GM21825 (cell line): Measurements from ENCODE around the gene WNT9A.
"Not testable (repeated sequence)": the region's sequence is repeated elsewhere in the genome, so short reads cannot be mapped to it uniquely, and the experiment has no call there.

Source experiments
- ATAC-seq: cut with Tn5 transposase; IDR thresholded peaks from one replicate; pipeline ENCODE4 v1.9.1; 2021; ENCODE audit warnings: mild to moderate bottlenecking, moderate library complexity; ENCODE audit not compliant: unreplicated experiment

Gene WNT9A

GRCh38 chr1:227913764-227914721 lies 33.7 kb downstream of the WNT9A start:
- no peak for ATAC-seq

DNA sequence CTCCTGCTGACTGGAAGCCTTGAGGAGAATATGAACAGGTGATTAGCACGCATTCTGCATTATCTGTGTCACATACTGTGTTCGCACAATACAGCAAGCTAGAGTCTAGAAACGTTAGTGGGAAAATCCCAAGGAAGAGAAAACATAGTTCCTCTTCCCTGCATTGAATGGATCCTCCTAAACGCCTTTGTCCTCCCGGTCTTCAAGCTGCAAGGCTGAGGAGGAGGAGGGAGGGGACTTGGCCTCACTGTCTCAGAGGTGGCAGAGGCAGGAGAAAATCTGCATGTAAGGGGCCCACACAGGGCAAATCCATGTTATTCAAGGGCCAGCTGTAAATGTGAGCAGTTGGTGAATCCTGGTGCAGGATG lies 34.4 kb downstream of the WNT9A start:
- no peak for ATAC-seq

GRCh38 chr1:227912866-227913265 lies 34.9 kb downstream of the WNT9A start:
- no peak for ATAC-seq

DNA sequence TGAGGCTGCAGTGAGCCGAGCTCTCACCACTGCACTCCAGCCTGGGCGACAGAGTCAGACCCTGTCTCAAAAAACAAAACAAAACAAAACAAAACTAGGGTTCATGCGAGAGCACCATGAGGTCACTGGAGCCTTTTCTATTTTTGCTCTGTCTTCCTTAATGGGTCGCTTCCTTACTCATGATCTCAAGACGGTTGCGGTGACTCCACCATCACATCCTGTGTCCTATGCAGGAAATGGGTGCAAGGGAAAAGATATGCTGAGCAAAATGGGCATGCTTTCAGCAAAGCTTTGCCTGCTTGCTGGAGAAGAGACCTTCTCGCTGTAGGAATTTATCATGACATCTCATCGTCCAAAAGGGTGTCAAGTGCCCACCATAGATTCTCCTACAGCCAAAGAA lies 36.4 kb downstream of the WNT9A start:
- ATAC-seq, result no peak

GRCh38 chr1:227910511-227911153 lies 37.1 kb downstream of the WNT9A start:
- ATAC-seq, result no peak

DNA sequence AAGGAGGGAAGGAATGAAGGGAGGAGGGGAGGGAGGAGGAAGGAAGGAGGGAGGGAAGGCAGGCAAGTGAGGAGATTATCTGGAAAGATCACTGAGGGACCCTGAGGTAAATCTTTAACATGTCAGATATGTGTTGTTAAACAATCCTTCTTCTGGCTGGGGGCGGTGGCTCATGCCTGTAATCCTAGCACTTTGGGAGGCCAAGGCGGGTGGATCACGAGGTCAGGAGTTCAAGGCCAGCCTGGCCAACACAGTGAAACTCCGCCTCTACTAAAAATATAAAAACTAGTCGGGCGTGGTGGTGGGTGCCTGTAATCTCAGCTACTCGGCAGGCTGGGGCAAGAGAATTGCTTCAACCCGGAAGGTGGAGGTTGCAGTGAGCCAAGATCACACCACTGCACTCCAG lies 37.8 kb downstream of the WNT9A start:
- not testable (repeated sequence) for ATAC-seq

- no peak for ATAC-seq
Measured at GRCh38 chr1:227909188-227909587, 38.5 kb downstream of the WNT9A start.

GRCh38 chr1:227908359-227908758 lies 39.4 kb downstream of the WNT9A start:
- no peak for ATAC-seq

DNA sequence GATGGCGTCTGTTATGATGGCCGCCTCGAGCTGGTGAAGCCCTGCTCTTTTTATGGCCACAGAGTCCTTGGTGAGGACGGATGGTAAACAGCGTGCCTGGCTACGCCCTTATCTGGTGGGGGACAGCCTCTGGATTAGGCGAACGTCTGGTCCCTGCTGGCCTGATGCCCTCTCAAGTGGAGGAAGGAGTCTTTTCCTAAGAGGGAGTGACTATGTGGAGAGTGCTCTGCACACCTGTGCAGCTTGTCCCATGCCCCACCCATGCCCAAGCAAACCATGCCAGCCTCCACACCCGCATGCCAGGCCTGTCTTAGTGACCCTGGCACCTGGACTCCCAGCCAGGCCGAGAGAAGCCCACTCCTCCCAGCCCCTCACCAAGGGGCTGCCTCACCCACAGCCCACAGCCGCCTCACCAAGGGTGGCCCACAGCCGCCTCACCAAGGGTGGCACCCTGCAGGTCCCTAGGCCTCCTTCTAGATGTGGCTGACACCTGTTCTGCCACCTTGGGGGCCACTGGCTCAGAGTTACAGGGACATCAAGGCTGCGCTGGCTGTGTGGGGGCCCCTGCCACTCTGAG lies 40.2 kb downstream of the WNT9A start:
- no peak for ATAC-seq

- no peak for ATAC-seq
Measured at GRCh38 chr1:227906550-227907071, 41.1 kb downstream of the WNT9A start.

- no peak for ATAC-seq
Measured at GRCh38 chr1:227905573-227906487, 41.9 kb downstream of the WNT9A start.

DNA sequence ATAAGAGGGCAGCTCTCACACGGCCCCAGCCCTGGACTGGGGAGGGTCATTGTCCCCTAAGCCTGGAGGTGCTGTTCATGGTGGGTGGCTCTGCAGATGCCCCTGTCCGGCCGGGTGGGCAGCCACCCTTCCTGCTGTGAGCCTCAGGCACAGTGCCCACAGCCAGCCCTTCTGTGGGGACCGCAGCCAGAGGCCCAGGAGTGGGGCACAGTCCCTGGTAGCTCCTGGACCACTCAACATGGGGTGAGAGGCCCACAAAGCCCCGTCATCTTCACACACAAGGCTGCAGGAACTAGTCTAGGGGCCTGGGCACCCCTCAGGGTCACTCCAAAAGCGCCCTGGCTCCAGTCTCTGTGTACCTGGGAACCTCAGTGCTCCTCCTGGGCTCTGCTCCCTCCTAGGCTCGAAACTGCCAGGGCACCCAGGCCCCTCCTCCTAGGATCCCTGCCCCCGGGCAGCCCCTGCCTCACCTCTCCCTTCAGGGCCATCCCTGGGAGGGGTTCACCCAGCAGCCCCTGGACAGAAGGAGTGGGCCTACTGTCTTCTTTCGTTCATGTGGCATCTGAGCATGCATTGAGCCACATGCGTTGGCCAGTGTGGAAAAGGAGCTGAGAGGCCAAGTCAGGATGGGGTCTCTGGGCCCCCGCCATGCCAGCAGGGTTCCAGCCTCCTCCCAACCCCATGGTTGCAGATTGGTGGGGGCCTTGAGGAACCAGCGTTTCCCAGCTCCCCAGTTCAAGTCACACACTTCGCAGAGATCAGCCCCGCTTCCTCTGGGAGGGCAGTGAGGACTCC lies 43.0 kb downstream of the WNT9A start:
- ATAC-seq, result no peak

DNA sequence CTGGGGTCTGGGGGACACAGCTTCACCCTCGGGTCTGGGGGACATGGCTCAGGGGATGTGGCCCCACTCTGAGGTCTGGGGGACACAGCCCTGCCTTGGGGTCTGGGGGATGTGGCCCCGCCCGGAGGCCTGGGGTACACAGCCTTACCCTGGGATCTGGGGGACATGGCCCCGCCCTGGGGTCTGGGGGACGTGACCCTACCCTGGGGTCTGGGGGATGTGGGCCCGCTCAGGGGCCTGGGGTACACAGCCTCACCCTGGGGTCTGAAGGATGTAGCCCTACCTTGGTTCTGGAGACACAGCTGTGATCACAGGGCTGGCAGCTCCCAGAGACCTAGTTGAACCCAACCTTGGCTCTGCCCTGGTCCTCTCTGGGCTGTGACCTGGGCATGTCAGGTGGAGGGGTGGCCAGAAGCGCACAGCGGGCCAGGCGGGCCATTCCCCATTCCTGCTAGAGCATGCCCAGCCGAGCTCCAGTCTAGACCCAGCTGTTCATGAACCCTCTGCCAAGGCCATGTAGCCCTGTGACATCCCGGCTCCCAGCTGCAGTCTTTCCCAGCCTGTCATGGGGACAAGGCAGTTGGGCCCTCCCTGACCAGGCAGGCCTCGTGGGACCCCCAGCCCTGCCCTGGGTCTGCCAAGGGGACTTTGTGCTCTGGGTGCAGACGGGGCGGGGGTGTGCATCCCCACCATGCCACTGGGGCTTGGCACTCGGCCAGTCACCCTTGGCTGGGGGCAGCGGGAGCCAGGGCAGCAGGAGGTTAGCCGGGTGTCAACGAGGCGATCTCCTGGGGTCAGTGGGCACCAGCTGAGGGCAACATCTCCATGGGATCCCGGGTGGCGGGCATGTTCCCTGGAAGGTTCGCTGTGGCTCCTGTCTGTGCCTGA lies 43.9 kb downstream of the WNT9A start:
- ATAC-seq, result no peak

DNA sequence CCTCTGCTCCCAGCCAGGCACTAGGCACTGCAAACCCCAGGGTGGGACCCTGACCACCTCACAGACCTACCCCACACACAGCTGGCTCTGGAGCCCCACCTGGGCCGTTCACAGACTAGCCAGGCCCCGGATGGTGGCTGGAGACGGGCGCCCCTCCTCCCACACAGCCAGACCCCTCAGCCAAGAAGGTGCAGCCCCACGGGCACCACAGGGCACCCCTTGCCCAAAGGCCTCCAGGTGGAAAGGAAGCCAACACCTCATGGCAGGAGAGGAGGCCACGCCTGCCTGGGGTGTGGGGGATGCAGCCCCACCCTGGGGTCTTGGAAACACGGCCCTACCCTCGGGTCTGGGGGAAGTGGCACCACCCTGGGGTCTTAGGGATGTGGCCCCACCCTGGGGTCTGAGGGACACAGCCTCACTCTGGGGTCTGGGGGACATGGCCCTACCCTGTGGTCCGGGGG lies 44.6 kb downstream of the WNT9A start:
- ATAC-seq, result no peak

DNA sequence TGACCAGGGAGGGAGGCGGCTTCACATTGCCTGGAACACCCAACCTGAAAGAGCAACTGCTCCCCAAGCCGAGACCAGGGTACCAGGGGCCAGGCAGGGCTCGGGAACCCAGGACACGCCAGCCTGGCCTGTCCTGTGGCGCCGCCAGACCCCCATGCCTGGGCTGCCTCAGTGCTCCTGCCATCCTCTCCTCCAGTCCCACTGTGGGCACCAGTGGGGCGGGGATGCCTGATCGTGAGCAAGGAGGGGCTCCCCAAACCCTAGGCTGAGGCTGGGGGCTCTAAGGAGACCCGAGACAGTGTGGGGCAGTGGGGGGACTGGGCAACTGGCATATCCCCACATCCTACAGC lies 45.1 kb downstream of the WNT9A start:
- no peak for ATAC-seq

DNA sequence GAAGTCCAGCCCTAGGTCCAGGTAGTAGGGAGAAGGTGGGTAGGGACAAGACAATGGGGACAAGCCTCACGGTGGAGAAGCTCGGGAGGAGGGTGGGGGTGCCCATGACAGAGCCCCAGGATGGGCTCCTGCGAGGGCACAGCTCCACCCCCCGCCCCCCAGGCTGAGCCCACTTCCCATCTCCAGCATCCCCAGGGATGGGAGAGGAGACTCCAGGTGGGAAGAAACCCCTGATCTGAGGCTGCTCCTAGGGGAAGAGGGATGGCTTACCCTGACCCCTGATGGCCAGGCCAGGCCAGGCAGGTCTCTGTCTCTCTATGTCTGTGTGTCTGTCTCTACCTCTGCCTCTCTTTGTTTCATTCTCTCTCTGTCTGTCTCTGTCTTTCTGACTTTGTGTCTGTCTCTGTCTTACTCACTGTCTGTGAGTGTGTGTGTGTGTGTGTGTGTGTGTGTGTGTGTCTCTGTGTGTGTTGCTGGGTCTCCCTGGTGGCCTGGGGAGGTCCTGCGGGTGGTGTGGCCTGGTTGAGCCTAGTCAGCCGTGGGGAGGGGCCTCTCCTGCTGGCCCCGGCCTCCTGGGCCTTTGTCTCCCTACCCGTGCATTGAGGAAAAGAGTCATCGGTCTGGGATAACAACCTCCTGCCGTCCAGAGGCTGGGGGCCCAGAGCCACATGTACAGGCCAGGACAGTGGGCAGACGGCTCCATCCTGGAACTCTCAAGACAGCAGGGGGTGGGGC lies 45.7 kb downstream of the WNT9A start:
- ATAC-seq, result no peak

GRCh38 chr1:227901239-227901905 lies 46.4 kb downstream of the WNT9A start:
- ATAC-seq, result no peak
